DOHH2 (cell line): ENCODE data around the gene LZIC.

Experiments used
- H3F3A ChIP-seq: fragments of 200-600 bp; sonication (generic), shearing (Covaris generic); 2 replicates; pipeline ENCODE4 v1.6.0; 2016; ENCODE audit warnings: antibody characterized with exemption, mild to moderate bottlenecking; ENCODE audit not compliant: control insufficient read depth, insufficient read depth
- H3K27ac ChIP-seq: fragments of 200-600 bp; sonication (generic); 2 replicates; pipeline ENCODE4 v1.5.1; 2014; ENCODE audit warnings: low read depth, mild to moderate bottlenecking, low read length, moderate library complexity
- H3K27me3 ChIP-seq: fragments of 200-600 bp; sonication (generic); 2 replicates; pipeline ENCODE4 v1.6.1; 2014; ENCODE audit warnings: mild to moderate bottlenecking, low read length, mixed read lengths; ENCODE audit not compliant: control insufficient read depth
- H3K36me3 ChIP-seq: fragments of 200-600 bp; sonication (generic); 2 replicates; pipeline ENCODE4 v1.6.1; 2014; ENCODE audit warnings: mild to moderate bottlenecking, low read length, moderate library complexity, mixed read lengths; ENCODE audit not compliant: control insufficient read depth
- H3K4me1 ChIP-seq: fragments of 200-600 bp; sonication (generic); 2 replicates; pipeline ENCODE4 v1.6.1; 2014; ENCODE audit warnings: mild to moderate bottlenecking, low read length, mixed read lengths; ENCODE audit not compliant: control insufficient read depth
- H3K4me2 ChIP-seq: fragments of 200-600 bp; sonication (generic); 2 replicates; pipeline ENCODE4 v1.6.0; 2014; ENCODE audit warnings: mild to moderate bottlenecking, low read length, moderate library complexity
- H3K4me3 ChIP-seq: fragments of 200-600 bp; sonication (generic); 2 replicates; pipeline ENCODE4 v1.5.1; 2014; ENCODE audit warnings: mild to moderate bottlenecking, low read length, mixed read lengths
- H3K79me2 ChIP-seq: fragments of 200-600 bp; sonication (generic); 2 replicates; pipeline ENCODE4 v1.6.1; 2014; ENCODE audit warnings: mild to moderate bottlenecking, low read length, mixed read lengths; ENCODE audit not compliant: control insufficient read depth
- H3K9me2 ChIP-seq: fragments of 200-600 bp; sonication (generic); replicated peaks from 2 replicates; pipeline ENCODE4 v1.6.1; 2014; ENCODE audit warnings: mild to moderate bottlenecking, low read length, mixed read lengths; ENCODE audit not compliant: control insufficient read depth
- H3K9me3 ChIP-seq: fragments of 200-600 bp; sonication (generic); 2 replicates; pipeline ENCODE4 v1.6.1; 2014; ENCODE audit warnings: antibody characterized with exemption, low read length, mixed read lengths; ENCODE audit not compliant: control insufficient read depth, insufficient read depth
- H4K20me1 ChIP-seq: fragments of 200-600 bp; sonication (generic); 2 replicates; pipeline ENCODE4 v1.6.0; 2014; ENCODE audit warnings: low read depth, mild to moderate bottlenecking, antibody characterized with exemption, low read length, moderate library complexity; ENCODE audit not compliant: control insufficient read depth, insufficient read depth
- CTCF ChIP-seq: fragments of 200-600 bp; sonication (generic); IDR thresholded peaks from one replicate; pipeline ENCODE4 v1.5.1; 2014; ENCODE audit warnings: antibody characterized with exemption, mild to moderate bottlenecking, low read depth, low read length; ENCODE audit not compliant: poor library complexity, severe bottlenecking
- EZH2phosphoT487 ChIP-seq: fragments of 200-600 bp; sonication (generic); IDR thresholded peaks from 2 replicates; pipeline ENCODE4 v1.6.1; 2017; ENCODE audit warnings: borderline replicate concordance, mild to moderate bottlenecking, antibody characterized with exemption, low read length, moderate library complexity, mixed read lengths

The LZIC gene

DNA sequence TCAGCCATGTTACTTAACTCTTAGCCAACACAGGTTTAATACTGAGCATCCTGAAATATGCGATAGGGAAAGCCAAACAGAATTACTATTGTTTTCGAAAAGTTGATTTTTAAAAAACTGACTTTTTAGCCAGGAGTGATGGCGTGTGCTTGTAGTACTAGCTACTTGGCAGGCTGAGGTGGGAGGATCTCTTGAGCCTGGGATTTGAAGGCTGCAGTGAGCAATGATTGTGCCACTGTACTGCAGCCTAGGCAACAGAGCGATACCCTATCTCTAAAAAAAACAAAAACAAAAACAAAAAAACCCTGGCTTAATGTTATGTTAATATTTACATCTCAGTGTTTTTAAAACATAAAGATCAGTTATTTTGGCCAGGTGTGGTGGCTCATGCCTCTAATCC is 16.8 kb upstream of the LZIC start:
- no peak overlapping the region for H3K4me2 ChIP-seq
- no peaks in the 10 kb centered on the region for H4K20me1 ChIP-seq
- no peaks in the 10 kb centered on the region for H3F3A ChIP-seq
- H3K9me2 ChIP-seq = no peaks in the 10 kb centered on the region
- H3K79me2 ChIP-seq = no peaks in the 10 kb centered on the region
- no peak overlapping the region for H3K4me3 ChIP-seq
- H3K36me3 ChIP-seq = no peaks in the 10 kb centered on the region
- no peak overlapping the region for H3K27ac ChIP-seq
- no peaks in the 10 kb centered on the region for H3K9me3 ChIP-seq
- no peaks in the 10 kb centered on the region for H3K27me3 ChIP-seq
- TF ChIP-seq EZH2phosphoT487 (no peak), CTCF (no peak)
- H3K4me1 ChIP-seq = peaks cover 8% of the 10 kb centered on the region

DNA sequence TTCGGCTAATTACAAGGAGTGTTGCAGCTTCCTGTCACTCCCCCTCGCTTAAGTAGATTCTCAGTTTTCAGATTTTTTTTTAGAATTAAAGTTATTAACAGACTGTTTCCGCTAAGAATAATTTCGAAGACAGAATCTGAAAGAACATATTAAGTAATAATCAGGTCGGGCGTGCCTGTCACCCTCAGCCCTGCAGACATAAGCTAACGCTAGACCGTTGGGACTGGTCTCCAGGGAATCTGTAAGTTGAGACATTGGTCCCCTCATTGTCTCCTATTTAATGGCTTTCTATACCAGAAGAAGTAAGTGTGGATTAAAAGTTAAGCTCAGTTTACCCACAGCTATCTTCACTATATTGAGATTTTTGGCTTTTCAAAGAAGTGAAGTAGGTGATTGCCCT is 14.5 kb upstream of the LZIC start:
- TF ChIP-seq CTCF (no peak), EZH2phosphoT487 (no peak)
- H3K4me3 ChIP-seq = no peak overlapping the region

GRCh38 chr1:9946315-9946714 is 3.1 kb upstream of the LZIC start:
- Histone ChIP-seq H3K27me3 (no peaks in the 10 kb centered on the region), H3F3A (peaks cover 15% of the 10 kb centered on the region), H3K27ac (no peak overlapping the region), H3K4me3 (no peak overlapping the region), H3K4me1 (peaks cover 35% of the 10 kb centered on the region), H3K9me2 (no peaks in the 10 kb centered on the region), H3K9me3 (no peaks in the 10 kb centered on the region), H4K20me1 (no peaks in the 10 kb centered on the region), H3K4me2 (no peak overlapping the region), H3K36me3 (peaks cover 3% of the 10 kb centered on the region; the same call in 1 of the 2 replicates), H3K79me2 (peaks cover 37% of the 10 kb centered on the region)
- no peak for TF ChIP-seq CTCF
- no peak for TF ChIP-seq EZH2phosphoT487

More for the DNA sequence above, 14.5 kb upstream of the LZIC start:
- no peaks in the 10 kb centered on the region for H3K9me2 ChIP-seq
- no peaks in the 10 kb centered on the region for H3F3A ChIP-seq
- no peak overlapping the region for H3K27ac ChIP-seq
- no peaks in the 10 kb centered on the region for H3K9me3 ChIP-seq
- H3K4me2 ChIP-seq = no peak overlapping the region
- no peaks in the 10 kb centered on the region for H4K20me1 ChIP-seq
- H3K4me1 ChIP-seq = peaks cover 8% of the 10 kb centered on the region
- H3K79me2 ChIP-seq = no peaks in the 10 kb centered on the region
- H3K27me3 ChIP-seq = no peaks in the 10 kb centered on the region
- no peaks in the 10 kb centered on the region for H3K36me3 ChIP-seq

DNA sequence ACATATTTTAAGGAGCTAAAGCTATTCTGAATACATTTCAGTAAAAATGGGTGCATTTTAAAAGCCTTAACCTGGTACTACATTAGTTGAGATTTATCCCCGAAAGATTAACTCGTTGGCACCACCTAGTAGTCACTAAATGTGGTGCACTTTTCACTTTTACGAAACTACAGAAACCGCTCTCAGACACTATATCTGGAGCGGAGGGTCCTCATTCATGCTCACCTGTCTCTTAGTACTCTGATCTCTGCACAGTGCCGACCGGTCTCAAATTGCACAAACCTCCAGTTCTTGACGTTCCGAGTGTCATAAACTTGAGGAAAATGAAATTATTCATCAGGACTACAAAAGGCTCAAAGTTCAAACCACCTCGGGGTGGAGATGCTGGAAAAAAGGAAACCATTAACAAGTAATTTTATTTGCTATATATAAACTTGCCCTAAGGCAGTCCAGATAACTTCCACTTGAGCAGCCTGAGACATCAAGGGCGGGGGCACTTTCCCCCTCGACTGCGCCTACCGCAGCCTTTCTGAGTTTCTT is 722 bp downstream of the LZIC start:
- Histone ChIP-seq H4K20me1 (no peaks in the 10 kb centered on the region), H3K27me3 (no peaks in the 10 kb centered on the region), H3K4me3 (peak overlapping the region; percentile 94), H3F3A (peaks cover 6% of the 10 kb centered on the region; the same call in 1 of the 2 replicates), H3K9me2 (no peaks in the 10 kb centered on the region), H3K4me1 (peaks cover 13% of the 10 kb centered on the region), H3K79me2 (peaks cover 36% of the 10 kb centered on the region), H3K27ac (peak overlapping the region; percentile 35), H3K9me3 (no peaks in the 10 kb centered on the region), H3K4me2 (peak overlapping the region; percentile 74), H3K36me3 (peaks cover 10% of the 10 kb centered on the region)
- peak; percentile 77 for TF ChIP-seq CTCF
- TF ChIP-seq EZH2phosphoT487 = no peak
